Measurements from ENCODE around the gene ME2. TPM values are rescaled to one million over a fixed set of nuclear protein-coding genes. Genes with fewer than 3 reads are reported as not detected.
"Not testable (repeated sequence)": the region's sequence is repeated elsewhere in the genome, so short reads cannot be mapped to it uniquely, and the experiment has no call there.

Gene ME2
- total RNA-seq, 1 donor, result 38.9 TPM

GRCh38 chr18:50969448-50969847 lies 90.5 kb downstream of the ME2 start:
- H3K4me3 ChIP-seq (ENCODE audit: low read depth, low read length), result no peak overlapping the region
- no peak for TF ChIP-seq CTCF (IDR thresholded peaks at IDR 0.05; ENCODE audit: insufficient read depth, low read depth, low read length)
- no peak for DNase-seq (ENCODE audit: low read depth)

GRCh38 chr18:50970006-50970405 lies 91.1 kb downstream of the ME2 start:
- DNase-seq (ENCODE audit: low read depth), result no peak
- TF ChIP-seq CTCF (IDR thresholded peaks at IDR 0.05; ENCODE audit: insufficient read depth, low read depth, low read length), result no peak
- H3K4me3 ChIP-seq (ENCODE audit: low read depth, low read length), result no peak overlapping the region

DNA sequence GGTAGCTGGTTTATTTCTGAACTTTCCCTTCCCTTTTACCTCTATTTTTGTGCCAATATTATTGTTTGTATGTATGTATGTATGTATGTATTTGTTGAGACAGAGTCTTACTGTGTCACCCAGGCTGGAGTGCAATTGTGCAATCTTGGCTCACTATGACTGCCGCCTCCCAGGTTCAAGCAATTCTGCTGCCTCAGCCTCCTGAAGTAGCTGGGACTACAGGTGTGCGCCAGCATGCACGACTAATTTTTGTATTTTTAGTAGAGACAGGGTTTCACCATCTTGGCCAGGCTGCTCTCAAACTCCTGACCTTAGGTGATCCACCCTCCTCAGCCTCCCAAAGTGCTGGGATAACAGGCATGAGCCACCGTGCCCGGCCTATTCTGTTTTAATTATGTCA lies 93.5 kb downstream of the ME2 start:
- not testable (repeated sequence) for H3K4me3 ChIP-seq (ENCODE audit: low read depth, low read length); DNase-seq (ENCODE audit: low read depth)

GRCh38 chr18:50973367-50974126 lies 94.6 kb downstream of the ME2 start:
- DNase-seq (ENCODE audit: low read depth), result peak; percentile 53
- no peak overlapping the region for H3K4me3 ChIP-seq (ENCODE audit: low read depth, low read length)
- TF ChIP-seq CTCF (IDR thresholded peaks at IDR 0.05; ENCODE audit: insufficient read depth, low read depth, low read length), result no peak

DNA sequence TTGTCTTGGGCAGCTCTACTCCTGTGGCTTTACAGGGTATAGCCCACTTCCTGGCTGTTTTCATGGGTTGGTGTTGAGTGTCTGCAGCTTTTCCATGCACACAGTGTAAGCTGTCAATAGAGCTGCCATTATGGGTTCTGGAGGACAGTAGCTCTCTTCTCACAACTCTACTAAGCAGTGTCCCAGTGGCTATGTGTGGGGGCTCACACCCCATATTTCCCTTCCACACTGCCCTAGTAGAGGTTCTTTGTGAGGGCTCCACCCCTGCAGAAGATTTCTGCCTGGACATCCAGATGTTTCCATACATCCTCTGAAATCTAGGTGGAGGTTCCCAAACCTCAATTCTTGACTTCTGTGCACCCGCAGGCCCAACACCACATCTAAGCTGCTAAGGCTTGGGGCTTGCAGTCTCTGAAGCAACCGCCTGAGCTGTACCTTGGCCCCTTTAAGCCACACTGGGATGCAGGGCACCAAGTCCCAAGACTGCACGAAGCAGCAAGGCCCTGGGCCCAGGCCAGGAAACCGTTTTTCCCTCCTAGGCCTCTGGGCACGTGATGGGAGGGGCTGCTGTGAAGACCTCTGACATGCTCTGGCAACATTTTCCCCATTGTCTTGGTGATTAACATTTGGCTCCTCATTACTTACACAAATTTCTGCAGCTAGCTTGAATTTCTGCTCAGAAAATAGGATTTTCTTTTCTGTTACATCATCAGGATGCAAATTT lies 98.3 kb downstream of the ME2 start:
- TF ChIP-seq CTCF (IDR thresholded peaks at IDR 0.05; ENCODE audit: insufficient read depth, low read depth, low read length), result no peak
- no peak overlapping the region for H3K4me3 ChIP-seq (ENCODE audit: low read depth, low read length)

GRCh38 chr18:50981381-50981780 lies 102.5 kb downstream of the ME2 start:
- TF ChIP-seq CTCF (IDR thresholded peaks at IDR 0.05; ENCODE audit: insufficient read depth, low read depth, low read length), result no peak
- no peak for DNase-seq (ENCODE audit: low read depth)
- no peak overlapping the region for H3K4me3 ChIP-seq (ENCODE audit: low read depth, low read length)

More for the DNA sequence above, 98.3 kb downstream of the ME2 start:
- DNase-seq (ENCODE audit: low read depth), result no peak

DNA sequence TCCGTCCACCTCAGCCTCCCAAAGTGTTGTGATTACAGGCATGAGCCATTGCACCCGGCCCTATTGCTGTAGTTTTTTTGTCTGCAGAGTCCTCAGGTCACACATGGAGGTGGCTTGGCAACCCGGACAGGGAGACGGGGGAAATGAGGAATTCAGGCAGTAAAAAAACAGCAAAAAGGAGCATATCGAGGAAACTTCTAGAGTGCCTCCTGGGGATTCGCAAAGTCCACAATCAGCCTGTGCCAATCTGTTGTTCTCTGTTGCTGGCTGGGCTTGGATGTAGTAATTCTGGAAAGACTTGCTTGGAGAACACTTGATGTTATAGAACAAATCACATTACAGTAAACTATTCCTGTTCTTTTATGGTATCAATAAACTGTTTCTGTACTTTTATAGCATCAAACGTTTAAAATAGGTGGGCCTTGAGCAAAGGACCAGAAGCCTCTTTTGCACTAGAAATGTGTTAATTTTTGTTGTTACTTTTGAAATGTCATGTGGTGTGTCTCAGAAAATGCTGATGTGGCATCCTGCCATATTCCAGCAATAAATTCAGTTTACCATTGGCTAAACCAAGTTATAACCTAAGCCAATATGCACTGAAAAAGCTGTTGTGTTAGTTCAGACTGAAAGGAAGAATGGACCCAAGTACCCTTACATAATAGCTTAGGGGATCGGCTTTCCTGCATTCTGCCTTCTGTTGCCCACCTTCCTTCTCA lies 103.3 kb downstream of the ME2 start:
- no peak overlapping the region for H3K4me3 ChIP-seq (ENCODE audit: low read depth, low read length)
- no peak for TF ChIP-seq CTCF (IDR thresholded peaks at IDR 0.05; ENCODE audit: insufficient read depth, low read depth, low read length)
- DNase-seq (ENCODE audit: low read depth), result no peak
